HCEC 1CT (cell line): ENCODE results near the gene P2RX1.

Experiments used
- DNase-seq: peaks from one replicate; pipeline ENCODE4 v3.0.0-alpha.2; 2017

P2RX1 gene

GRCh38 chr17:3903051-3903825 is 13.0 kb downstream of the P2RX1 start:
- no peak for DNase-seq

- DNase-seq, result no peak
Measured at GRCh38 chr17:3900646-3901045, 15.6 kb downstream of the P2RX1 start.

- no peak for DNase-seq
Measured at GRCh38 chr17:3897731-3898130, 18.5 kb downstream of the P2RX1 start.

- DNase-seq, result no peak
Measured at GRCh38 chr17:3896968-3897235, 19.4 kb downstream of the P2RX1 start.

GRCh38 chr17:3896108-3896967 is 19.9 kb downstream of the P2RX1 start:
- no peak for DNase-seq

GRCh38 chr17:3895354-3895753 is 20.9 kb downstream of the P2RX1 start:
- DNase-seq, result no peak

GRCh38 chr17:3894911-3895343 is 21.3 kb downstream of the P2RX1 start:
- peak; percentile 12 for DNase-seq

- DNase-seq, result no peak
Measured at GRCh38 chr17:3894188-3894587, 22.1 kb downstream of the P2RX1 start.

- no peak for DNase-seq
Measured at GRCh38 chr17:3893720-3894116, 22.5 kb downstream of the P2RX1 start.

- peak; percentile 79 for DNase-seq
Measured at GRCh38 chr17:3893003-3893719, 23.1 kb downstream of the P2RX1 start, which contains the start of gene CAMKK1. Gene CAMKK1 (minus strand): TSS chr17:3893053. CDS start chr17:3885687, 7,366 bp downstream.

GRCh38 chr17:3892095-3892998 is 23.9 kb downstream of the P2RX1 start:
- peak; percentile 32 for DNase-seq

- DNase-seq, result no peak
Measured at GRCh38 chr17:3891626-3892094, 24.6 kb downstream of the P2RX1 start.

GRCh38 chr17:3890878-3891219 is 25.4 kb downstream of the P2RX1 start:
- DNase-seq, result no peak

GRCh38 chr17:3890082-3890877 is 26.0 kb downstream of the P2RX1 start:
- DNase-seq, result peak; percentile 70

- no peak for DNase-seq
Measured at GRCh38 chr17:3889325-3890012, 26.8 kb downstream of the P2RX1 start.

GRCh38 chr17:3888343-3889171 is 27.7 kb downstream of the P2RX1 start:
- DNase-seq, result peak; percentile 94

- no peak for DNase-seq
Measured at GRCh38 chr17:3887804-3888203, 28.5 kb downstream of the P2RX1 start.

- DNase-seq, result no peak
Measured at GRCh38 chr17:3887394-3887793, 28.9 kb downstream of the P2RX1 start.

- no peak for DNase-seq
Measured at GRCh38 chr17:3886776-3887175, 29.5 kb downstream of the P2RX1 start.

- DNase-seq, result peak; percentile 73
Measured at GRCh38 chr17:3885970-3886369, 30.3 kb downstream of the P2RX1 start.
